HepG2 (cell line): ENCODE results near the gene GALNT1. TPM values are rescaled to one million over a fixed set of nuclear protein-coding genes. Genes with fewer than 3 reads are reported as not detected.

Source experiments
- ATAC-seq: fragments of 200-7000 bp; cut with Tn5 transposase; 3 replicates; pipeline ENCODE4 v1.9.1; 2020; ENCODE audit warnings: mild to moderate bottlenecking, moderate library complexity
- BruUV-seq: library from RNA; stranded (reverse); fragments of 400-500 nt; replicated peaks from 2 replicates; lab custom pipeline; 2021; lab: Mats Ljungman, UMichigan
- CTCF ChIA-PET: fragments of 300-600 bp; formaldehyde crosslinking; extraction: SDS; loops from one replicate; lab custom pipeline; 2021; ENCODE audit warnings: low total read pairs, inconsistent platforms, low intra/inter-chr PET ratio; lab: Yijun Ruan, JAX
- POLR2A ChIA-PET: fragments of 350-600 bp; sonication (Branson Sonifier 250); formaldehyde crosslinking; loops from one replicate; lab custom pipeline; 2020; ENCODE audit warnings: antibody characterized with exemption, inconsistent platforms; lab: Yijun Ruan, JAX
- DNase-seq: peaks from one replicate; pipeline ENCODE4 v3.0.0-alpha.2; 2015; ENCODE audit warnings: low spot score
- FAIRE-seq: peaks from 3 replicates; lab custom pipeline; 2011; peaks lifted over from hg19 to GRCh38; lab: Jason Lieb, UNC
- H2AFZ ChIP-seq: one replicate; pipeline ENCODE4 v1.6.1; 2011; ENCODE audit warnings: low read length, inconsistent platforms
- H3K27ac ChIP-seq: fragments of 300-600 bp; 3 replicates; pipeline ENCODE4 v1.8.0; 2011; ENCODE audit warnings: mixed run types, mild to moderate bottlenecking, mixed read lengths, low read length, inconsistent platforms; ENCODE audit not compliant: insufficient read depth; ENCODE audit errors: extremely low read length
- H3K27me3 ChIP-seq, 2 experiments: fragments of 200-600 bp in 1 of 2; 2 replicates in 1 of 2; 3 replicates in 1 of 2; pipeline versions ENCODE4 v1.6.0 to v1.8.0; 2011; ENCODE audit warnings: low read length in 2 of 2, mild to moderate bottlenecking in 2 of 2, moderate library complexity in 2 of 2, inconsistent platforms in 1 of 2; ENCODE audit not compliant: insufficient read depth in 2 of 2, control insufficient read depth in 1 of 2
- H3K36me3 ChIP-seq, 2 experiments: fragments of 200-600 bp in 1 of 2; replicated peaks in 1 of 2; 2 replicates in 1 of 2; 3 replicates in 1 of 2; pipeline versions ENCODE4 v1.5.1 to v1.8.0; 2011; ENCODE audit warnings: low read length in 2 of 2, inconsistent platforms in 1 of 2; ENCODE audit not compliant: insufficient read depth in 2 of 2, control insufficient read depth in 1 of 2
- H3K4me1 ChIP-seq: 2 replicates; pipeline ENCODE4 v1.5.1; 2012; ENCODE audit warnings: low read length, inconsistent platforms; ENCODE audit not compliant: insufficient read depth
- H3K4me2 ChIP-seq: 2 replicates; pipeline ENCODE4 v1.6.0; 2011; ENCODE audit warnings: low read depth, low read length, inconsistent platforms
- H3K4me3 ChIP-seq, 3 experiments: fragments of 200-600 bp in 1 of 3; sonication (generic), shearing (Covaris generic) in 1 of 3; replicated peaks in 1 of 3; 2 replicates each; pipeline ENCODE4 v1.5.1; 2011 to 2016; ENCODE audit warnings: low read length in 3 of 3, inconsistent platforms in 2 of 3, low read depth in 2 of 3, mild to moderate bottlenecking in 2 of 3, control low read depth in 1 of 3, mixed read lengths in 1 of 3; ENCODE audit not compliant: insufficient read depth in 1 of 3
- H3K79me2 ChIP-seq: one replicate; pipeline ENCODE4 v1.6.1; 2011; ENCODE audit warnings: low read length, inconsistent platforms; ENCODE audit not compliant: insufficient read depth
- H3K9ac ChIP-seq: 2 replicates; pipeline ENCODE4 v1.6.0; 2011; ENCODE audit warnings: mild to moderate bottlenecking, low read depth, low read length, inconsistent platforms; ENCODE audit not compliant: insufficient read depth
- H3K9me3 ChIP-seq: 2 replicates; pipeline ENCODE4 v1.5.1; 2012; ENCODE audit warnings: mild to moderate bottlenecking, low read length
- H4K20me1 ChIP-seq: 2 replicates; pipeline ENCODE4 v1.6.0; 2011; ENCODE audit warnings: inconsistent platforms, mild to moderate bottlenecking, low read length, moderate library complexity; ENCODE audit not compliant: insufficient read depth
- ATF2 ChIP-seq: sonication (generic); formaldehyde crosslinking; IDR thresholded peaks from 2 replicates; pipeline ENCODE4 v1.4.0; 2020; ENCODE audit warnings: missing genetic modification reagents
- CHD2 ChIP-seq: IDR thresholded peaks from 2 replicates; pipeline ENCODE4 v1.6.1; 2011; ENCODE audit warnings: low read depth, low read length, improper control_type of control experiment
- HOXA7 ChIP-seq: sonication (generic); formaldehyde crosslinking; IDR thresholded peaks from 2 replicates; pipeline ENCODE4 v1.8.1; 2022; ENCODE audit warnings: mild to moderate bottlenecking, missing genetic modification reagents, moderate library complexity
- IRX3 ChIP-seq: sonication (generic); formaldehyde crosslinking; IDR thresholded peaks from 2 replicates; pipeline ENCODE4 v1.8.1; 2023; ENCODE audit warnings: mild to moderate bottlenecking, low read depth, missing genetic modification reagents, borderline replicate concordance
- LCORL ChIP-seq, 2 experiments: fragments of 450-650 bp in 1 of 2; sonication (generic) in 1 of 2; formaldehyde crosslinking in 1 of 2; IDR thresholded peaks; 2 replicates each; pipeline versions ENCODE4 v1.5.0 to v1.6.1; 2017 to 2020; ENCODE audit warnings: antibody characterized with exemption in 1 of 2, missing genetic modification reagents in 1 of 2
- NCOA2 ChIP-seq: sonication (generic); formaldehyde crosslinking; IDR thresholded peaks from 2 replicates; pipeline ENCODE4 v1.8.0; 2022; ENCODE audit warnings: inconsistent platforms
- NFYB ChIP-seq: sonication (generic); formaldehyde crosslinking; IDR thresholded peaks from 2 replicates; pipeline ENCODE4 v1.4.0; 2020; ENCODE audit warnings: missing genetic modification reagents
- NR0B2 ChIP-seq: sonication (generic); formaldehyde crosslinking; IDR thresholded peaks from 2 replicates; pipeline ENCODE4 v1.4.0; 2020; ENCODE audit warnings: mild to moderate bottlenecking, missing genetic modification reagents
- RNF219 ChIP-seq: sonication (generic); formaldehyde crosslinking; IDR thresholded peaks from 2 replicates; pipeline ENCODE4 v1.5.0; 2020; ENCODE audit warnings: mild to moderate bottlenecking, missing genetic modification reagents
- TIGD3 ChIP-seq: sonication (generic); formaldehyde crosslinking; IDR thresholded peaks from 2 replicates; pipeline ENCODE4 v1.5.1; 2020; ENCODE audit warnings: mild to moderate bottlenecking, missing genetic modification reagents, borderline replicate concordance
- ZFP91 ChIP-seq: sonication (generic); formaldehyde crosslinking; IDR thresholded peaks from 2 replicates; pipeline ENCODE4 v1.9.0; 2022; ENCODE audit warnings: missing genetic modification reagents, mild to moderate bottlenecking, borderline replicate concordance
- ZKSCAN1 ChIP-seq: fragments of 150-350 bp; IDR thresholded peaks from 2 replicates; pipeline ENCODE4 v1.6.1; 2014; ENCODE audit warnings: low read length
- ZMAT5 ChIP-seq: sonication (generic); formaldehyde crosslinking; IDR thresholded peaks from 2 replicates; pipeline ENCODE4 v1.5.0; 2020; ENCODE audit warnings: mild to moderate bottlenecking, low read depth, missing genetic modification reagents, borderline replicate concordance
- ZNF12 ChIP-seq: sonication (generic); formaldehyde crosslinking; IDR thresholded peaks from 2 replicates; pipeline ENCODE4 v1.5.0; 2020; ENCODE audit warnings: missing genetic modification reagents
- ZNF34 ChIP-seq: sonication (generic); formaldehyde crosslinking; IDR thresholded peaks from 2 replicates; pipeline ENCODE4 v1.4.0; 2020; ENCODE audit warnings: mild to moderate bottlenecking, missing genetic modification reagents, borderline replicate concordance
- ZNF615 ChIP-seq: sonication (generic); formaldehyde crosslinking; IDR thresholded peaks from 2 replicates; pipeline ENCODE4 v1.5.0; 2020; ENCODE audit warnings: mild to moderate bottlenecking, missing genetic modification reagents, borderline replicate concordance
- ZNF772 ChIP-seq: sonication (generic); formaldehyde crosslinking; IDR thresholded peaks from 2 replicates; pipeline ENCODE4 v1.5.0; 2020; ENCODE audit warnings: mild to moderate bottlenecking, missing genetic modification reagents
- WGBS: methylation state at CpG from one replicate; pipeline ENCODE4 v1.1.6; 2017; ENCODE audit warnings: low lambda C conversion rate; 5-methylcytosine and 5-hydroxymethylcytosine counted together
- in situ Hi-C: cut with HindIII; loops from 2 replicates; pipeline ENCODE4 v1.10.0; 2017; ENCODE audit warnings: low pct_unique_long_range_greater_than_20kb; ENCODE audit not compliant: extremely low pct_ligation_motif_present
- intact Hi-C: fragments of 100-400 bp; cut with micrococcal nuclease; formaldehyde crosslinking; loops from one replicate; pipeline ENCODE4 v1.10.0; 2022; ENCODE audit not compliant: unreplicated experiment
- polyA plus RNA-seq, 8 experiments: library from polyadenylated mRNA; depleted of rRNA in 3 of 8; stranded (reverse) in 7 of 8; unstranded in 1 of 8; fragments of >200 nt; fragmentation: Illumina TruSeq in 4 of 8; extraction: Trizol in 4 of 8; gene quantifications; 2 replicates each; pipeline versions ENCODE4 v1.2.1 to v1.2.3, GENCODE V29; 2011 to 2016; ENCODE audit warnings: low read depth in 4 of 8, missing spikeins in 1 of 8, mixed read lengths in 1 of 8; ENCODE audit not compliant: insufficient read depth in 1 of 8
- total RNA-seq, 5 experiments: library from RNA; depleted of rRNA; stranded (reverse); fragments of >200 nt; fragmentation: Illumina TruSeq; extraction: Trizol; gene quantifications; 2 replicates each; pipeline ENCODE4 v1.2.3, GENCODE V29; 2016; ENCODE audit warnings: low read depth in 1 of 5

The GALNT1 gene
- total and polyA plus RNA-seq, 2 of the 13 experiments (the other 11 are each of a cell fraction or from before 2014, with no cell fraction given): 41.1 to 100 TPM

- ChIA-PET CTCF (no interaction called here), POLR2A (no interaction called here)
- Histone ChIP-seq H3K9ac (no peak overlapping the region), H3K36me3 (no peaks in the 10 kb centered on the region), H3K9me3 (no peaks in the 10 kb centered on the region), H3K4me2 (no peak overlapping the region), H2AFZ (no peak overlapping the region), H3K4me1 (peaks cover 14% of the 10 kb centered on the region; the same call in 1 of the 2 replicates), H3K27me3 (no peaks in the 10 kb centered on the region), H3K79me2 (peaks cover 29% of the 10 kb centered on the region), H3K4me3 (no peak overlapping the region), H3K27ac (no peak overlapping the region), H4K20me1 (no peaks in the 10 kb centered on the region)
- DNase-seq (no peak), FAIRE-seq (no peak), ATAC-seq (no peak)
- 96% methylated on average over 3 of the region's 3 CpGs for WGBS
- in situ Hi-C loops: no loop called here
- intact Hi-C loops: no loop called here
- no TSS peak for BruUV-seq
- no peak for TF ChIP-seq RNF219 (CRISPR knock-in tag)
- no peak for TF ChIP-seq LCORL (IDR thresholded peaks at IDR 0.05)
- TF ChIP-seq LCORL (CRISPR knock-in tag; IDR thresholded peaks at IDR 0.05): no peak
- TF ChIP-seq TIGD3 (CRISPR knock-in tag): no peak
- no peak for TF ChIP-seq CHD2
- no peak for TF ChIP-seq ATF2
- TF ChIP-seq HOXA7 (CRISPR knock-in tag): no peak
- TF ChIP-seq NR0B2 (CRISPR knock-in tag): no peak
- no peak for TF ChIP-seq ZNF615 (CRISPR knock-in tag)
- no peak for TF ChIP-seq NFYB (CRISPR knock-in tag)
- TF ChIP-seq ZKSCAN1: no peak
- TF ChIP-seq ZFP91 (CRISPR knock-in tag): no peak
- TF ChIP-seq ZMAT5 (CRISPR knock-in tag): no peak
- no peak for TF ChIP-seq ZNF34
- no peak for TF ChIP-seq IRX3 (CRISPR knock-in tag)
- TF ChIP-seq NCOA2 (CRISPR knock-in tag): no peak
- no peak for TF ChIP-seq ZNF12 (CRISPR knock-in tag)
- no peak for TF ChIP-seq ZNF772 (CRISPR knock-in tag)
These were observed 28.5 kb downstream of the GALNT1 start for GRCh38 chr18:35610089-35610488.
